Endothelial cell of umbilical vein (primary cell): Measurements from ENCODE around the gene MED27. TPM values are rescaled to one million over a fixed set of nuclear protein-coding genes. Genes with fewer than 3 reads are reported as not detected.

Experiments
- BruUV-seq: library from RNA; stranded (reverse); fragments of 400-500 nt; replicated peaks from 2 replicates; lab custom pipeline; 2021; lab: Mats Ljungman, UMichigan
- CTCF ChIA-PET: fragments of 300-600, 350-600 bp; sonication (Branson Sonifier 250); formaldehyde crosslinking; loops from one replicate; lab custom pipeline; 2021; ENCODE audit warnings: antibody characterized with exemption, inconsistent platforms; lab: Charles Lee
- POLR2A ChIA-PET: fragments of 300-600, 350-600 bp; sonication (Branson Sonifier 250); formaldehyde crosslinking; loops from one replicate; lab custom pipeline; 2021; ENCODE audit warnings: antibody characterized with exemption, inconsistent platforms; lab: Charles Lee
- DNase-seq: peaks from one replicate; pipeline ENCODE4 v3.0.0-alpha.2; 2011; ENCODE audit warnings: low read depth, low spot score
- FAIRE-seq: peaks from 2 replicates; lab custom pipeline; 2011; peaks lifted over from hg19 to GRCh38; lab: Jason Lieb, UNC
- H2AFZ ChIP-seq: 2 replicates; pipeline ENCODE4 v1.6.0; 2012; ENCODE audit warnings: low read depth, low read length, control low read depth, inconsistent platforms
- H3K27ac ChIP-seq: 2 replicates; pipeline ENCODE4 v1.5.1; 2011; ENCODE audit warnings: low read depth, mild to moderate bottlenecking, control low read depth, low read length, moderate library complexity; ENCODE audit not compliant: insufficient read depth
- H3K27me3 ChIP-seq, 2 experiments: 2 replicates each; pipeline versions ENCODE4 v1.6.0 to v1.6.1; 2011; ENCODE audit warnings: low read length in 2 of 2, mixed read lengths in 1 of 2; ENCODE audit not compliant: control insufficient read depth in 2 of 2, insufficient read depth in 2 of 2
- H3K36me3 ChIP-seq, 2 experiments: 2 replicates in 1 of 2; 3 replicates in 1 of 2; pipeline ENCODE4 v1.5.1; 2011; ENCODE audit warnings: low read length in 2 of 2, mild to moderate bottlenecking in 1 of 2, moderate library complexity in 1 of 2; ENCODE audit not compliant: control insufficient read depth in 2 of 2, insufficient read depth in 2 of 2; ENCODE audit errors: extremely low read depth in 1 of 2
- H3K4me1 ChIP-seq: 3 replicates; pipeline ENCODE4 v1.5.1; 2011; ENCODE audit warnings: mild to moderate bottlenecking, low read length; ENCODE audit not compliant: control insufficient read depth, insufficient read depth; ENCODE audit errors: extremely low read depth
- H3K4me2 ChIP-seq: 2 replicates; pipeline ENCODE4 v1.6.1; 2011; ENCODE audit warnings: low read length, control low read depth, mixed read lengths; ENCODE audit not compliant: insufficient read depth
- H3K4me3 ChIP-seq, 3 experiments: fragments of 200-600 bp in 1 of 3; sonication (generic), shearing (Covaris generic) in 1 of 3; replicated peaks in 1 of 3; 2 replicates each; pipeline ENCODE4 v1.5.1; 2011 to 2016; ENCODE audit warnings: control low read depth in 3 of 3, low read length in 3 of 3, mild to moderate bottlenecking in 2 of 3, inconsistent platforms in 1 of 3, low read depth in 1 of 3, moderate library complexity in 1 of 3; ENCODE audit not compliant: insufficient read depth in 1 of 3
- H3K79me2 ChIP-seq: 2 replicates; pipeline ENCODE4 v1.6.0; 2012; ENCODE audit warnings: low read length, inconsistent platforms; ENCODE audit not compliant: control insufficient read depth, insufficient read depth
- H3K9ac ChIP-seq: replicated peaks from 2 replicates; pipeline ENCODE3; 2011; ENCODE audit warnings: low read length, control low read depth; ENCODE audit not compliant: insufficient read depth; ENCODE audit errors: extremely low read depth
- H3K9me1 ChIP-seq: replicated peaks from 3 replicates; pipeline ENCODE4 v1.6.0; 2011; ENCODE audit warnings: mild to moderate bottlenecking, low read length; ENCODE audit not compliant: control insufficient read depth, insufficient read depth; ENCODE audit errors: extremely low read depth
- H3K9me3 ChIP-seq: replicated peaks from 2 replicates; pipeline ENCODE4 v1.5.1; 2012; ENCODE audit warnings: low read length, inconsistent platforms; ENCODE audit not compliant: control insufficient read depth, insufficient read depth
- H4K20me1 ChIP-seq: replicated peaks from 2 replicates; pipeline ENCODE3; 2011; ENCODE audit warnings: mild to moderate bottlenecking, low read length; ENCODE audit not compliant: control insufficient read depth, insufficient read depth; ENCODE audit errors: extremely low read depth
- CTCF ChIP-seq, 2 donors: IDR thresholded peaks; 1 replicate in 1 of 2; 2 replicates in 1 of 2; pipeline ENCODE4 v1.5.1; 2011; ENCODE audit warnings: low read length in 2 of 2, mild to moderate bottlenecking in 2 of 2, moderate library complexity in 2 of 2, control low read depth in 1 of 2, inconsistent platforms in 1 of 2, low read depth in 1 of 2; ENCODE audit not compliant: insufficient read depth in 1 of 2; ENCODE audit errors: extremely low read depth in 1 of 2
- EZH2 ChIP-seq: IDR thresholded peaks from 2 replicates; pipeline ENCODE4 v1.6.1; 2012; ENCODE audit warnings: borderline replicate concordance, low read depth, mild to moderate bottlenecking, moderate library complexity, low read length, inconsistent platforms; ENCODE audit not compliant: severe bottlenecking
- FOS ChIP-seq: IDR thresholded peaks from 2 replicates; pipeline ENCODE4 v1.6.1; 2011; ENCODE audit warnings: mild to moderate bottlenecking, low read length, moderate library complexity, borderline replicate concordance; ENCODE audit not compliant: insufficient read depth
- GATA2 ChIP-seq: IDR thresholded peaks from 2 replicates; pipeline ENCODE4 v1.7.0; 2011; ENCODE audit warnings: low read depth, mild to moderate bottlenecking, moderate library complexity, mixed read lengths, low read length; ENCODE audit not compliant: insufficient read length, insufficient read depth
- JUN ChIP-seq: IDR thresholded peaks from 2 replicates; pipeline ENCODE4 v1.6.1; 2011; ENCODE audit warnings: borderline replicate concordance, low read depth; ENCODE audit not compliant: insufficient read length, insufficient read depth
- MAX ChIP-seq: IDR thresholded peaks from 2 replicates; pipeline ENCODE4 v1.6.1; 2011; ENCODE audit not compliant: insufficient read depth, insufficient read length
- MYC ChIP-seq: IDR thresholded peaks from one replicate; pipeline ENCODE4 v1.6.1; 2011; ENCODE audit warnings: mild to moderate bottlenecking, low read depth, low read length
- POLR2A ChIP-seq: IDR thresholded peaks from 2 replicates; pipeline ENCODE4 v1.6.1; 2012; ENCODE audit warnings: low read depth, mild to moderate bottlenecking, control low read depth, low read length
- POLR2AphosphoS5 ChIP-seq: IDR thresholded peaks from 2 replicates; pipeline ENCODE4 v1.6.1; 2012; ENCODE audit warnings: low read depth, mild to moderate bottlenecking, control low read depth, low read length, moderate library complexity; ENCODE audit not compliant: insufficient read depth
- dilution Hi-C: fragments of 300-500 bp; cut with MboI; formaldehyde crosslinking; loops from one replicate; pipeline ENCODE4 v1.15.0; 2019; ENCODE audit warnings: low sequenced_read_pairs; ENCODE audit not compliant: extremely low pct_ligation_motif_present
- intact Hi-C: fragments of 100-400 bp; cut with micrococcal nuclease; formaldehyde crosslinking; loops from one replicate; pipeline ENCODE4 v1.10.0; 2022
- polyA plus RNA-seq, 4 experiments: library from polyadenylated mRNA; depleted of rRNA in 3 of 4; stranded (reverse) in 3 of 4; unstranded in 1 of 4; fragments of >200 nt; gene quantifications; 2 replicates each; pipeline versions ENCODE4 v1.2.1 to v1.2.3, GENCODE V29; 2011 to 2012; ENCODE audit warnings: missing spikeins in 1 of 4
- total RNA-seq: library from RNA; stranded (reverse); gene quantifications from 2 replicates; pipeline ENCODE4 v1.2.3, GENCODE V29; 2021

The MED27 gene
- total and polyA plus RNA-seq, 2 donors (not counting 3 experiments of a cell fraction or from before 2014, with no cell fraction given): 27.9 to 47.8 TPM

GRCh38 chr9:131915181-131915580 lies 164.5 kb downstream of the MED27 start:
- Histone ChIP-seq H3K4me3 (no peak overlapping the region), H3K79me2 (no peaks in the 10 kb centered on the region), H3K9me1 (no peaks in the 10 kb centered on the region), H3K27me3 (no peaks in the 10 kb centered on the region), H3K36me3 (no peaks in the 10 kb centered on the region), H3K4me2 (no peak overlapping the region), H4K20me1 (no peaks in the 10 kb centered on the region), H3K27ac (no peak overlapping the region), H3K9ac (no peak overlapping the region), H3K4me1 (no peaks in the 10 kb centered on the region), H2AFZ (no peak overlapping the region), H3K9me3 (no peaks in the 10 kb centered on the region)
- DNase-seq (no peak), FAIRE-seq (no peak)
- dilution Hi-C loops: no loop called here
- TF ChIP-seq GATA2 (no peak), FOS (no peak), POLR2A (no peak), MYC (no peak), JUN (no peak), CTCF (IDR thresholded peaks at IDR 0.05; ENCODE audit: extremely low read depth in 1 of 2, insufficient read depth in 1 of 2, low read depth in 1 of 2, low read length in 2 of 2) (no peak), MAX (no peak), EZH2 (no peak), POLR2AphosphoS5 (no peak)
- intact Hi-C loops: no loop called here
- POLR2A ChIA-PET: no interaction called here
- BruUV-seq: no TSS peak
- CTCF ChIA-PET: no interaction called here
